Limb (tissue), 2 donors: ENCODE data around the gene RSPH6A.

ENCODE experiments used
- DNase-seq, 2 donors: peaks; one replicate each; pipeline ENCODE4 v3.0.0-alpha.2; 2016; ENCODE audit errors: extremely low spot score in 2 of 2

The RSPH6A gene

DNA sequence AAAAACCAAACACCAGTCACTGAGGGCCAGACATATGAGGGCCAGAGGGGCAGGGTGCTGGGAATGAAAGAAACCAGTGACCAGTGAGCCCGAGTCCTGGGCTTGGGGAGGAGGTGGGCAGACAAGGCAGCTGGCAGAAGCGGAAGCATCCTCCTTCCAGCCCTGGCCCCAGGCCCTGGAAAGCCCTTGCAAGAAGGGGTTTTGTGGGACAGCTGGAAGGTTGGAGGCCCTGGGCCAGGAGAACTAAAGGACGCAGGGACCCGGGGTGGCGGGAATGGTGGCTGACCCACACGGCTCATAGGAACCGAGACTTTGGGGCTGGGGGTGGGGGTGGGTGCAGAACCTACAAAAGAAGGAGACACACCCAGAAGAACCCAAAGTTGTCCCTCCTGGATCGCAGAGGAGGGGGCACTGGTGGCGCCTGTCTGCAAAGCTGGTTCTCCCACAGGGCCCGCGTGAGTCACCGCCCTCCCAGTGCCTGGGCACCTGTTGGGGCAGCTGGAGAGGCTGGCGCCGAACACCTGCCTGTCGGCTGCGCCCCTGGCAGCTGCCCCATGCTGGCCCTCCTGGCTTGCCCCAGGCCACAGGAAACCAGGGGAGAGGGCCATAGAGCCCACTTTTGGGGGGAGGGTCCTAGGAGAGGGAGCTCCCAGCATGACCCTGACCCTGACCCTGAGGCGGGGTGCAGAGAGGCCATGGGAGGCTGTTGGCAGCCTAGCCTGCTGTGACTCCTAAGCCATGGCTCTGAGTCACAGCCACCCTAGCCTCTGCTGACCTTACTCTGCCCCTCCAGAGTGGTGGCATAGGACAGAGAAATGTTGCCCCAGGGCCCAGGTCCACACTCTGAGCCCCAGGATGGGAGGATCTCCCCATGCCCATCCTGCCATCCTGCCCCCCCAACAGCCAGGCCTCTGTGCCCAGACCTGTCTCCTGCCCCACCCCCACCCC is 33.6 kb downstream of the RSPH6A start:
- peak in 1 of 2 donors; percentile 67 for DNase-seq

DNA sequence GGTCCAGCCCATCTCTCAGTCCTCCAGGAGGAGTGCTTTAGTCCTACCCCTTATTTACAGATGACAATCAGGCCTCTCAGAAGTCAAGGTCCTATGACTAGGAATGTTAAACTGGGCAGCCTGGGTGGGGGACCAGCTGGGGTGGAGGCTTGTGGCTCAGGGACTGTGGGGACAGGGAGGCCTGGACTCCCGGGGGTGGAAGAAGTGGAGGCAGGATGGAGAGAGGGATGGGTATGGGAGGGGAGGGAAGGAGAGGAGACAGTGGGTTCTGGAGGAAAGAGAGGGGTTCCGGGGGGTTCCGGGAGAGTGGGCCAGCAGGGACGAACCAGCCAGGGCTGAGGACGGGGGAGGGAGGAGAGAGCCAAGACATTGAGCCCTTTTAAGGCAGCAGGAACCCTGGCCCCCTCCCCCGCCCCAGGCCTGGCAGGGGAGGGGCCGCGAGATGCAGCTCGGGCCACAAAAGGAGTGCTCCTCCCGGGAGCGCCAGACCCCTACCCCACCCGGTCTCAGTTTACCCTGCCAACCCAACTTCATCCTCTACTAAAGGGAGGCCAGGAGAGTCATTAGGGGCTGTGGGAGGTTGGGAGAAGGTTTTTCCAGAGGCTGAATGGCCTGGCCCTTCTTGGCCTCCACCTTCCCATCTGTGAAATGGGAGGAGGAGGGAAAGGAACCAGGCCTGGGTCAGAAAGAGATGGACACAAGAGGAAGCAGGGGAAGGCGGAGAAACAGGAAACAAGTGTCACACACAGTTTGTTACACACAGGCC is 34.5 kb downstream of the RSPH6A start:
- peak in 1 of 2 donors; percentile 42 for DNase-seq

DNA sequence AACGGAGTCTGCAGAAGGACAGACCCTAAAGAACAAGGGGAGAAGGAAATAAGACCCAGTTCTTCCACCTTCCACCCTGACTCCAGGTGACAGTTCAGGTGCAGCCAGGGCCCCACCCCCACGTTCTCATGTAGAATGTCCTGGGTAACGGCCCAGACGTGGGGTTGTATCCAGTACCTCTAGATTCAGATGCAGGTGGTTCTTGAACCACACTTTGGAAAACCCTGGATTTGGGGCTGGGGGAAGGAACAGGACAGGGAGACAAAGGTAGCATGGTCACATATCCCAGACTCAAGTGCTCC is 35.0 kb downstream of the RSPH6A start:
- DNase-seq: no peak

DNA sequence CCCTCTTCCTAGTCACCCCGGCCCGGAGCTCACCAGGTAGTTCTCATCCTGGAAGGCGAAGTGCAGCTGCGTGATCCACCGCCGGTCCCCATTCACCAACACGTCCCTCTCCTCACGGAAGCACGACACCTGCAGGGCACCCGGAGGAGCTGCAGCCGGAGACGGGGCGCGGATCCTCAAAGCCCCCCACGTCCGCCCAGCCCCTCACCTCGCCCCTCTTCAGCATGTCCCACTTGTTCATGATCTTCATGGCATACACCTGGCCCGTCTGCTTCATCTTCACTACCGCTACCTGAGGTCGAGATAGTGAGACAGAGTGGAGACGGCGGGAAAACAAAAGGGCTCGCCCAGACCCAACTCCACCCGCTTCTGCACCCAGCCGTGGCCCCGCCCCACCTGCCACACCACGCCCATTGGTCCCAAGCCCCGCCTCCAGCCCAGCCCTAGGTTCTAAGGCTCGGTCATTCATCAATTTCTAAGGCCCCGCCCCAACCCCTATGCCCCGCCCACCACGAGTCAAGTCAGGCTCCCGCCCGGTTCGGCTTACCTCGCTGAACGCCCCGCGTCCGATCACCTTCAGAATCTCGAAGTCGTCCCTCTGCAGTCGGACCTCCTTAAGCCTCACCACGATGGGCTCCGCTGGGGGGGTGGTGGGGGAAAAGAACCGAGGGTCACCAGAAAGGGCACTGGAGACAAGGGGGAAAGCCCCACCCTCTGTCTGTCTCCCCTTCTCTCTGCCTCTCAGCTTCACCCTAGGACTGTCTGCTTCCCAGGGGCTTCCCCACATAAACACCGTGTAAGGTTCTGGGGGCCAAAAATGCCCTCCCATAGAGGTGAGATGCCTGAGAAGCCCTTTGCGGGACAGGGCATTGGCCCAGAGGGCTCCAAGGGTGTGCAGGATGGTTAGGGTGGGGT is 35.6 kb downstream of the RSPH6A start:
- peak in 1 of 2 donors; percentile 88 for DNase-seq

DNA sequence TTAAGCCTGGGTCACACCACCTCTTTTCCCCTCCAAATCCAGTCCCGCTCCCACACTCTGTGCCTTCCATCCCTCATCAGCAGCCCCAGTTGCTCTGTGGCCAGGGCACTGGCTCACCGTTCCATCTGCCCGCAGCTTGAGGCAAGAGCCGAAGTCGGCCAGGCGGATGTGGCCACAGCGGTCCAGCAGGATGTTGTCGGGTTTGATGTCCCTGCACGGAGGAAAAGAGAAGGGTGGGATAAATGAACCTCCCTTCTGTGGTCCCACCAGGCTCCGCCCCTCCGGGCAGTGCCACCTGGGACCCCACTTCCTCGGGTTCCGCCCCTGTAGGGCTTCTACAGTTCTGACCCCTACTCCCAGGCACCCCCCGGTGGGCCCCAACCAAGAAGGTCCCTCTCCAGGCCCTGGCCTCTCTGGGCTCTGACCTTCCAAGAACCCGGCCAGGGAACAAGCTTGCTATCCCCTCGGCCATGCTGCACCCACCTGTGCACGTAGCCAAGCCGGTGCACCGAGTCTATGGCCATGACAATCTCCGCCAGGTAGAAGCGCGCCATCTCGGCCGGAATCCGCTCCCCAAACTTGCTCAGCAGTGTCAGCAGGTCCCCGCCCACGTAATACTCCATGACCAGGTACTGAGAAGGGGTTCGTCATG is 37.0 kb downstream of the RSPH6A start:
- no peak for DNase-seq

DNA sequence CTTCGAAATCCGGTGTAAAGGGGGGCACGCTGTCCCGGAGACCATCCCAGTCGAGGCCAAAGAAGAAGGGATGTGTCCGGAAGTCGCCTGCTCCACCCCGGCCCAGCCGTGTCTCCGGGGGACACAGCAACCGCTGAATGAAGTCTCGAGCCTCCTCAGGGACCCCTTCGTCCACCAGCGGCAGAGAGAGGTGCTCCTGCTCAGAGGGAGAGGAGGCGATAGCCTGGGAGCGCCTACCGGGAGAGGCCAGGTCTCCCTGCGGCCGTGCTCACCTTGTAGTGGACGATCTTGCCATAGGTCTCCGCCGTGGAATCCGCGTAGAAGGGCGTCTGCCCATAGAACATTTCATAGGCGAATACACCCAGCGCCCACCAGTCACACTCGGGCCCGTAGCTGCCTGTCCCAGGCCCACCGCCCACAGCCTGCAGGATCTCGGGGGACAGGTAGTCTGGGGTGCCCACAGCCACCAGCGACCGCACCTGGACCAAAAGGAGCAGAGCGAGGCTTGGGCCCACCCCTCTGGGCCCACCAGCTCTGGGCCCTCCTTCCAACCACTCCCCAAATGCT is 37.6 kb downstream of the RSPH6A start:
- DNase-seq: no peak

DNA sequence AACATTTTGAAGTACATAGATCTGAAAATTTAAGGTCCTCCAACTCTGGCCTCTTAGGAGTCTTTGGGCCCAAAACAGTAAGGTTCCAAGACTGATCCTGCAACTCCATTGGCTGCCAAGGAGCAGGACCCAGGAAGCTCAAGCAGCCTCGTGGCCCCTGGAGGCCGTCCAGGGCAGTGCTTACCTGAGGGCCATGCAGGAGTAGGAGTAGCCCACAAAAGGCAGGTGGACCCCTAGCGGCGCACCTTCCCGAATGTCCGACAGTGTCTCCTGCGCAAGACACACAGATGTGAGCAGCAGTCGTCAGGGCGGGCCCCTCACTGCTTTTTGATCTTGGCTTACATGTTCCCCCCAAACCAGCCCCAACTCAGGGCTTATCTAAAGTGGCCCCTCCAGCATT is 40.3 kb downstream of the RSPH6A start:
- DNase-seq: no peak

DNA sequence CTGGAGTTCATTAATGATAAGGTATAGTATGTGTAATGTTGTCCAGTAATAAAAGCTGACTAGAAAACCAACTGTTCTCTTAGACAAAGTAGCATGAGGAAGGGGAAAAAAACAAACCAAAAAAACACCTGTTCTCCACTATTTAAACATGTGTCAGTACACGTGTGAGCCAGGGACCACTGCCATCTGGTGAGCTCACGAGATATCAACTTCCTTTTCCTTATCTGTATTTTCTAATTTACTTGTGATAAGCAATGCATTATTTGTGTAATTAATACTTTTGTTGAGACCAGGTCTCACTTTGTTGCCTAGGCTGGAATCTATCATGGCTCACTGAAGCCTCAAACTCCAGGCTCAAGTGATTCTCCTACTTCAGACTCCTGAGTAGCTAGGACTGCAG is 41.7 kb downstream of the RSPH6A start:
- DNase-seq: no peak

DNA sequence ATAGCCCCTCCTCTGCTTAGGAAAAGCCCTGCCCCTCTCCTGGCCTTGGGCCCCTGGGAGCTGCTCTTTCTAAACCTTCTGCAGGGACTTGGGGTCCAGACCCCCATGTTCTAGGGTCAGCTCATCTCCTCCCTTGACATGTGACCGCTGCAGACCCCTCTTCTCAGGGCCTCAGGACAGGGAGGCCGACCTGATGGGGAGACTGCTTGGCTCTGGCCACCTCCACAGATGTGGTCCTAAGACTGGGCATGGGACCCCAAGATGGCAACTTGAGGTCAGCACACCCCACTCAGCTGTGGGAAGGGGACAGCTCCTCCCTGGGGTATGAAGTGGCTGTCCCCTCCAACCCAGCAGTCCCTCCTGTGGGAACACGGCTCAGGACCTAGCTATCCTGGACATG is 42.2 kb downstream of the RSPH6A start:
- DNase-seq: no peak

DNA sequence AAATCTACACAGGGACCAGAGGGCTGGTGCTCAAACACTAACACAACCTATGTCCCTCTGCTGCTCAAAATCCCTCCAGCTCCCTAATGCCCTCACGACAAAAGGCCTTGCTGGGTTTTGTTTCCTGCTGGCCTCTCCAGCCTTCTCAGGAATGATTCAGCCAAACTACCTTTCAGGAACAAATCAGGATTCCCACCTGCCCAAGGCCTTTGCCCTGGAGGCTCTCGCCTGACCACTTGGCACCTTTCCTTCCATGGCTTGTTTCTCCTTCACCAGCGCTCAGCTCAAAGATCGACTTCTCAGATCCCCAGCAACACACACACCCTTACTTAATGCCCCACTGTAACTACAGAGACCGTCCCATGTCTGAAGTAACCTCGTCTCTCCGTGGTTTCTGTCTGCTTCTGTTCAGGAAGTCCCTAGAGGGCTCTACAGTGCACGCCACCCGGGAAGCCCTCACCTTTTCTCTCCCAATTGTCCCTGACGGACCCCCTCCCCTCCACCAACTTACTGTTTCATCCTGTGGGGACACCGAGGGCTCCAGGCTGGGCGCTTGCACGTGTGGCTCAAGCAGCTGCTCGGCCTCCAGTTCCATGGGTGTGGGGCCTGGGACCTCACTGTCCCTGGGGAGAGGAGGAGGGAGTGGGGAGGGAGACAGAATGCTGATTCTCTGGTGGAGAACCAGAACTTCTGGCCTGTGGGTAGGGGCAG is 42.8 kb downstream of the RSPH6A start:
- DNase-seq: no peak

DNA sequence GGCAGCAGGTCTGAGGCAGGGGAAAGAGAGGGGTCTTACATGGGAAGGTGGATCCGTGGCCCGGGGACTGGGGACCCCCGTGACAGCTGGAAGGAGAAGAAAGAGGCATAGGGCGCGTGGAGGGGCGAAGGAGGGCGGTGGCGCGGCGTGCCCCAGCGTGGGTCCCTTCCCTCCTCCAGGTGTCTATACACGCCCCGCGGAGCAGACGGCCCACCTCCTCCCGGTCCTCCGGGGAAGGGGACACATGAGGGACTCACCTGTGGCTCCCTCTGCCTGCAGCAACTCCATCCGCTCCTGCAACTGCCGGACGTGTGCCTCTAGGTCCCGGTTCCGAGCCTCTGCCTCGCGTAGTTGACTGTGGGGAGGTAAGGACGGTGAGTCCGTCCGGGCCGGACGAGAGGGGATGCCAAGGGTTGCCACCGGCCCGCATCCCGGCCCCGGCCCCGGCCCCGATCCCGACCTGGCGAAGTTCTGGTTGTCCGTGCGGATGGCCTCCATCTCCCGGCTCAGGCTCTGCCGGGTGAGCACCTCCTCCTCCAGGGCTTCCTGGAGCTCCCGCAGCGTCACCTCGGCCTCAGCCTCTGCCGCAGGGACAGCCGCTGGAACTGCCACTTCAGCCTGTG is 43.7 kb downstream of the RSPH6A start:
- peak in 1 of 2 donors; percentile 57 for DNase-seq

DNA sequence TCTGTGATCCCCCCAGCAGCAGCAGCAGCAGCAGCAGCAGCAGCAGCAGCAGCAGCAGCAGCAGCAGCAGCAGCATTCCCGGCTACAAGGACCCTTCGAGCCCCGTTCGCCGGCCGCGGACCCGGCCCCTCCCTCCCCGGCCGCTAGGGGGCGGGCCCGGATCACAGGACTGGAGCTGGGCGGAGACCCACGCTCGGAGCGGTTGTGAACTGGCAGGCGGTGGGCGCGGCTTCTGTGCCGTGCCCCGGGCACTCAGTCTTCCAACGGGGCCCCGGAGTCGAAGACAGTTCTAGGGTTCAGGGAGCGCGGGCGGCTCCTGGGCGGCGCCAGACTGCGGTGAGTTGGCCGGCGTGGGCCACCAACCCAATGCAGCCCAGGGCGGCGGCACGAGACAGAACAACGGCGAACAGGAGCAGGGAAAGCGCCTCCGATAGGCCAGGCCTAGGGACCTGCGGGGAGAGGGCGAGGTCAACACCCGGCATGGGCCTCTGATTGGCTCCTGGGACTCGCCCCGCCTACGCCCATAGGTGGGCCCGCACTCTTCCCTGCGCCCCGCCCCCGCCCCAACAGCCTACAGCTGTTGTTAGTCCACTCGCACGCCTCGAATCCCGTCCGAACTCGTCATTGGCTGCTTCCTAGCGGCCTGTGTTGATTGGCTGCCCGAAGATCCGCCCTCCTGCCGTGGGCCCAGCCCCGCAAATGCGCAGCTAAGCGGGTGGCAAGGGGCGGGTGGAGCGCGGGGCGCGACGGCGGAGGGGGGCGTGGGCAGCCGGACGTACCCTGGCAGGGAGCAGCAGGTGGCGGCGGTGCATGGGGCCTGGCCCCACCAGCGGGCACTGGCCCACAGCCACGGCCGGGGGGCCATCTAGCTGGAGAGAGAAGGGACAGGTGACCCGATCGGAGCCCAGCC is 44.7 kb downstream of the RSPH6A start:
- DNase-seq: peak; percentile 96

DNA sequence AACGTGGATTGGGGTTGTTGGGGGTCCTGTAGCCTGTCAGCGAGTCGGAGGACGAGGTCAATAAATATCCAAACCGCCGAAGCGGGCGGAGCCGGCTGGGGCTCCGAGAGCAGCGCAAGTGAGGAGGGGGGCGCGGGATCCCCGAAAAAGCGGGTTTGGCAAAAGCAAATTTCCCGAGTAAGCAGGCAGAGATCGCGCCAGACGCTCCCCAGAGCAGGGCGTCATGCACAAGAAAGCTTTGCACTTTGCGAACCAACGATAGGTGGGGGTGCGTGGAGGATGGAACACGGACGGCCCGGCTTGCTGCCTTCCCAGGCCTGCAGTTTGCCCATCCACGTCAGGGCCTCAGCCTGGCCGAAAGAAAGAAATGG is 45.3 kb downstream of the RSPH6A start:
- DNase-seq: peak in 1 of 2 donors; percentile 78

DNA sequence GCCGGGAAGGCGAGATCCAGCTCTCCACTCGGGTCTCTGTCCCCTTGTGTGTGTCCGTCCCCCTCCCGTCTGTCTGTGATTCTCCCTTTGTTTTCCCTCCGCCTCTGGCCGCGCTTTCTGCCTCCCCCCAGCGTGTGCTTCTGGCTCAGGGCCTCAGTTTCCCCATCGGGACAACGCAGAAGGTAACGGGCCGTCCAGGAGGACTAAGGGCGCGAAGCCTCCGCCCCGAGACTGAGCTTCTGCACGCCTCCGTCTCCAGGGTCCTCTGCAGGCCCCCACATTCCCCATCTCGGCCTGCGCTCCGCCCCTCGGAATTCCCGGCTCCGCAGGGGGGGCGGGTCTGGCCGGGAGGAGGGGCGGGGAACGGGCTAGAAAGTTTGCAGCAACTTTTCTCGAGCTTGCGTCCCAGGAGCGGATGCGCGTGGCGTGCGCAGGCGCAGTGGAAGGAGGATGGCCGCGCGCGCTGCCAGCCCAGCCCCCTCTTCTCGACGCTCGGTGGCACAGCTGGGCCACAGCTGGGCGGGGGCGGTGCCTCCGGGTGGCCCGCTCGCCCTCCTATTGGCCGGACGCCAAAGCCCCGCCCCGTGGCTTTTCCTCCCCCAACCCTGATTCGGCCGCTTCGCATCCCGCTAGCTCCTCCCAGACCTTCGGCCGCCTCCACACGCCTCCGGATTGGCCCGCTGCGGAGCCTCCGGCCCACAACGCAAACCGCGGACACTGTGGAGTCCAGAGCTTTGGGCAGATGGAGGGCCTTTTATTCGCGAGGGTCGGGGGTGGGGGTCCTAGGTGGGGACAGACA is 45.9 kb downstream of the RSPH6A start, which contains the start of gene SIX5:
Gene SIX5, minus strand, starts transcription at position 269 of the 799 bp plus-strand sequence. CDS start 408 bp downstream, outside the sequence.
- DNase-seq: peak; percentile 98 to 100

DNA sequence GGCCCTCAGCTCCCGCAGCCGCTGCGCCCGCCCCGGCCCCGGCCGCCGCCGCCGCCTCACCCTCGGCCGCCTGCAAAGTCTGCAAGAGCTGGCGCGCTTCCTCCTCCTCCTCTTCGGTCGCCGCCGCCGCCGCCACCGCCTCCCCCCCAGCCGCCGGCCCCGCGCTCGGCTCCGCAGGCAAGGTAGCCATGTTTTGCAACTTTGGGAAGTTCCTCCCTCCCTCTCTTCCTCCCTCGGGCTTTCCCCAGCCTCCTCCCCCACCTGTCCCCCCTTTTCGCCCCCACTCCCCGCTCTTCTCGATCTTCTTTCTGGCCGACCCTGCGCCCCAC is 46.5 kb downstream of the RSPH6A start:
- DNase-seq: peak in 1 of 2 donors; percentile 65

DNA sequence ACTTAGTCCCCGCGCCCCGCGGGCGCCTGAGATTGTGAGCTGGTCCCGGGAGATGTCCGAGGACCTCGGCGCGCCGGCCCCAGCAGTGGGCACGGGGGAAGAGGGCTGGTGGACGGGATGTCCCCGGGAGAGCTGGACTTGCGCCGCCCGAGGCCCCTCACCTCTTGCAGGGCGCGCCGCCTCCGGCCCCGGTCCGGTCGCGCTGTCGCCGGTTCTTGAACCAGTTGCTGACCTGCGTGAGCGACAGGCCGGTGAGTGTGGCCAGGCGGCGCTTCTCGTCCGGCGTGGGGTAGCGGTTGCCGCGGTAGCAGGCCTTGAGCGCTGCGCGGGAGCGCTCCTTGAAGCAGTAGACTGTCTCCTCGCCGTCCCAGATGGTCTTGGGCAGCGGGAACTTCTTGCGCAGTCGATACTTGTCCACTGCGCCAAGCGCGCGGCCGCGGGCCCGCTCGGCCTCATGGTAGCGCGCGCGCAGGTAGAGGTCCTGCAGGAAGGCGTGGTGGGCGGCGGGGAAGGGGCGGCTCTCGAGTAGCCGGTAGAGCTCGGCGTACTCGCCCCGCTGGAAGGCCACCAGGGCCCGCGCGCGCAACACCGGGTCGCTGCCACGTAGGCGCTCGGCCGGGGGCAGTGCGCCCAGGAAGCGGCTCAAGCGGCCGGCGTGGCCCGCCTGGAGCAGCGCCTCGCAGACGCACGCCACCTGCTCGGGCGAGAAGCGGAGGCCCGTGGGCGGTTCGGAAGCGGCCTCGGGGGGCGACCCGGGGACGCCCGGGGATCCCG is 47.0 kb downstream of the RSPH6A start:
- DNase-seq: peak; percentile 36 to 78

DNA sequence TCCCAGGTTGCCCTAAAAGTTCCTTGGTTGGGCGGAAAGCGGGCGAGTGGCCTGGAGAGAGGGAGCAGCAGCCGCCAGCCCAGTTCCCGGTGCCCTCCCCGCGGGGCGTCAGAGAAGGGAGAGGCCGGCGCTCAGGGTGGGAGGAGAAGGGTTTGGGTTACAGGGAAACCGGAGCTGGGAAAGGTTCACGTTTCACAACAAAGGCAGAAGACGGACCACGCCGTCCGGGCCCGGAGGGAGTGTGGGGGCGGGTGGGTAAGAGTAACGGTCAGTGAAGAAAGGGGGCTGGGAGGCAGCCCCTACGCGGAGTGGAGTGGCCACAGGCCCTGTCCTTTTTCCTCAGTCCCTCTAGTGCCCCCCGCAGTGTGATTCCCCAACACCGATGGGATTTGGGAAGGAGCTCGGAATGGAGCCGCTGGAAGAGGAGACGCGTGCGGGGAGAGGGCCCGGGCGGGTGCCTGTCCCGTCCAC is 47.7 kb downstream of the RSPH6A start:
- peak; percentile 51 to 83 for DNase-seq
